NCI-H82 treated with DMSO at 0.1 percent for 48 hours (cell line): ENCODE measurements around the gene BLNK.

ENCODE experiments used
- DNase-seq: peaks from one replicate; lab custom pipeline; 2025; ENCODE audit not compliant: unreplicated experiment; lab: John Stamatoyannopoulos, UW

The BLNK gene

GRCh38 chr10:96152437-96152836, 118.9 kb downstream of the BLNK start:
- DNase-seq, result no peak
